Endothelial cell (in vitro differentiated cells): ENCODE results near the gene SH3PXD2A. TPM values are rescaled to one million over a fixed set of nuclear protein-coding genes. Genes with fewer than 3 reads are reported as not detected.

ENCODE experiments used
- DNase-seq: peaks from one replicate; pipeline ENCODE4 v3.0.0; 2021; ENCODE audit warnings: low spot score
- H3K27ac Mint-ChIP-seq: one replicate; pipeline ENCODE4 v1.8.0; 2021; ENCODE audit warnings: mixed read lengths, inconsistent platforms; ENCODE audit not compliant: unreplicated experiment
- H3K27me3 Mint-ChIP-seq: one replicate; pipeline ENCODE4 v1.8.0; 2021; ENCODE audit warnings: mild to moderate bottlenecking, moderate library complexity, mixed read lengths, inconsistent platforms; ENCODE audit not compliant: unreplicated experiment
- H3K36me3 Mint-ChIP-seq: one replicate; pipeline ENCODE4 v1.8.0; 2021; ENCODE audit warnings: mild to moderate bottlenecking, low read depth, mixed read lengths, inconsistent platforms; ENCODE audit not compliant: unreplicated experiment
- H3K4me1 Mint-ChIP-seq: one replicate; pipeline ENCODE4 v1.8.0; 2021; ENCODE audit warnings: mild to moderate bottlenecking, mixed read lengths, inconsistent platforms; ENCODE audit not compliant: unreplicated experiment
- H3K4me3 Mint-ChIP-seq: one replicate; pipeline ENCODE4 v1.8.0; 2021; ENCODE audit warnings: mild to moderate bottlenecking, mixed read lengths, inconsistent platforms; ENCODE audit not compliant: unreplicated experiment
- H3K9me3 Mint-ChIP-seq: one replicate; pipeline ENCODE4 v1.8.0; 2021; ENCODE audit warnings: mixed read lengths, inconsistent platforms; ENCODE audit not compliant: unreplicated experiment
- CTCF ChIP-seq: fragments of 200-600 bp; sonication (generic); IDR thresholded peaks from one replicate; pipeline ENCODE4 v1.5.0; 2021; ENCODE audit warnings: antibody characterized with exemption; ENCODE audit not compliant: unreplicated experiment
- total RNA-seq: library from RNA; stranded (reverse); fragmentation: NEBNext Ultra II Directional; extraction: Animal tissue kit (Norgen Biotek cat#: 25700); gene quantifications from one replicate; pipeline ENCODE4 v1.2.1, GENCODE V29; 2021; ENCODE audit not compliant: unreplicated experiment

The SH3PXD2A gene
- total RNA-seq, 1 donor from 2014 or later: 59.9 TPM

- no peak for TF ChIP-seq CTCF
- Mint-ChIP-seq H3K9me3 (no peaks in the 10 kb centered on the region), H3K27ac (no peak overlapping the region), H3K36me3 (peaks cover 19% of the 10 kb centered on the region), H3K4me3 (no peak overlapping the region), H3K27me3 (peaks cover 3% of the 10 kb centered on the region), H3K4me1 (peaks cover 33% of the 10 kb centered on the region)
- no peak for DNase-seq
These were observed 48.8 kb downstream of the SH3PXD2A start for GRCh38 chr10:103806395-103807187.

GRCh38 chr10:103805781-103806180, 49.6 kb downstream of the SH3PXD2A start:
- no peak for TF ChIP-seq CTCF

GRCh38 chr10:103804871-103805270, 50.5 kb downstream of the SH3PXD2A start:
- peaks cover 16% of the 10 kb centered on the region for H3K4me1 Mint-ChIP-seq

More at GRCh38 chr10:103805781-103806180, 49.6 kb downstream of the SH3PXD2A start:
- no peak overlapping the region for H3K4me3 Mint-ChIP-seq
- no peak overlapping the region for H3K27ac Mint-ChIP-seq
- H3K4me1 Mint-ChIP-seq: peaks cover 25% of the 10 kb centered on the region
- H3K9me3 Mint-ChIP-seq: no peaks in the 10 kb centered on the region
- peaks cover 19% of the 10 kb centered on the region for H3K36me3 Mint-ChIP-seq
- H3K27me3 Mint-ChIP-seq: peaks cover 3% of the 10 kb centered on the region
- no peak for DNase-seq

GRCh38 chr10:103803941-103804340, 51.4 kb downstream of the SH3PXD2A start:
- Mint-ChIP-seq H3K36me3 (peaks cover 33% of the 10 kb centered on the region), H3K27me3 (peaks cover 3% of the 10 kb centered on the region), H3K4me3 (peak overlapping the region; percentile 65), H3K9me3 (no peaks in the 10 kb centered on the region), H3K27ac (peak overlapping the region; percentile 45), H3K4me1 (peaks cover 14% of the 10 kb centered on the region)
- DNase-seq: no peak
- no peak for TF ChIP-seq CTCF

More at GRCh38 chr10:103804871-103805270, 50.5 kb downstream of the SH3PXD2A start:
- Mint-ChIP-seq H3K27ac (no peak overlapping the region), H3K36me3 (peaks cover 24% of the 10 kb centered on the region), H3K27me3 (peaks cover 3% of the 10 kb centered on the region), H3K9me3 (no peaks in the 10 kb centered on the region), H3K4me3 (no peak overlapping the region)
- TF ChIP-seq CTCF: no peak
- DNase-seq: no peak
